Activated T-cell treated with anti-CD3 and anti-CD28 coated beads, Interleukin-2, amount 50 U/mL, for 24 hours (primary cell): ENCODE measurements around the gene HAP1.

Experiments used
- DNase-seq: peaks from one replicate; pipeline ENCODE4 v3.0.0-alpha.2; 2020
- H3K27ac Mint-ChIP-seq: 2 replicates; pipeline ENCODE4 v1.8.0; 2020; ENCODE audit warnings: mild to moderate bottlenecking, mixed read lengths
- H3K27me3 Mint-ChIP-seq: 2 replicates; pipeline ENCODE4 v1.8.0; 2020; ENCODE audit warnings: mixed read lengths
- H3K36me3 Mint-ChIP-seq: 2 replicates; pipeline ENCODE4 v1.8.0; 2020; ENCODE audit warnings: low read depth, mixed read lengths
- H3K4me1 Mint-ChIP-seq: 2 replicates; pipeline ENCODE4 v1.8.0; 2020; ENCODE audit warnings: low read depth, mixed read lengths
- H3K4me3 Mint-ChIP-seq: 2 replicates; pipeline ENCODE4 v1.8.0; 2020; ENCODE audit warnings: mild to moderate bottlenecking, moderate library complexity, mixed read lengths
- H3K9me3 Mint-ChIP-seq: 2 replicates; pipeline ENCODE4 v1.8.0; 2020; ENCODE audit warnings: mixed read lengths

The HAP1 gene

DNA sequence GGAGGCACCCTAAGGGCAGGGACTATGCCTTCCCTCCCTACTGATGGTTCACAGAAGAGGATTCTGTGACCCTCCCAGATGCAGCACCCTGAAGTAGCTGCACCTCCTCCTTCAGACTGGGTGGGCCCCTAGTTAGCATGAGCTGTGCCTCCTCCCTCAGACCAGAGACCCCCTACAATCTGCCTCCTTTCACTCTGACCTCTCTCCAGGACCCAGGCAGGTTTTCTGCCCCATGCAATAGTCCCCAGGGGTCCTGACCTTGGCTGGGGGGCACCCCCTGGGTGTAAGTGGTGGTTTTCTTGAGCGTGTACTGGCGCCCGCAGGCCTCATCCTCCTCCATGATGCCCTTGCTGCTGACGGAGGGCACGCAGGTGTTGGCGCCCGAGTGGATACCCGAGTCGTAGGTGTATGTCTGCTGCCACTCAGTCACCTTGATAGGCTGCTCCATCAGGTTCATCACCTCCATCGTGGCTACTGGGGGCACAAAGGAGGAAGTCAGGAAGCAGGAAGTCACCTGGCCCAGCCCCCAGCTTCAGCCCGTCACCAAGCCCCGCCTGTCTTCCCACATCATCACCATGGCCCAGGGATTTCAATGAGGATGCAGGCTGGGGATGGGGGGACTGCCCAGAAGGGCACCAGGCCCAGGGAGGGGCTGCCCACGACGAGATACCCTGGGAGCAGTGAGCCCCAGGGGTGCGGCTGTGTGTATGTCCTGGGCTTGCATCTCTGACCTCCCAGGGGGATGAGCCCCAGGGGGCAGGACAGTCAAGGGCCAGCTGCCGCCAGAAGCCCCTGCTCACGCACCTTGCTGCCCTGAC is 37.2 kb upstream of the HAP1 start:
- Mint-ChIP-seq H3K36me3 (no peaks in the 10 kb centered on the region), H3K27me3 (no peaks in the 10 kb centered on the region), H3K4me3 (no peak overlapping the region), H3K4me1 (no peaks in the 10 kb centered on the region), H3K9me3 (no peaks in the 10 kb centered on the region), H3K27ac (no peak overlapping the region)
- DNase-seq: no peak

DNA sequence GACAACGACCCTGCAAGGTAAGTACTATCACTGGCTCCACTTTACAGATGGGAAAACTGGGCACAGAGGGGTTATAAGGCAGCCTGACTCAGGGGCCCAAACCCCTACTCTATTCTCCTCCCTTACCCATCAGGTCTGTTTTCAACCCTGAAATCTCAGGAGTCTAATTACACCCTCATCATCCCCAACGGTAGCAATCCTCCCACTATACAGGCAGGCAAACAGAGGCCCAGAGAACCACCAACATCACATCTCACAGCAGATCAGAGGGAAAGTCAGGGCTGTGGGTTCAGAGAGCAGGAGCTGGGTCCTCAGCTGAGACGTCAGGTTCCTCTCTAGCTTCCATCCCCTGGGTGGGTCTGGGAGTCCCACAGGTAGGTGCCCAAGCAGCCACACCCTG is 35.5 kb upstream of the HAP1 start:
- Mint-ChIP-seq H3K4me3 (no peak overlapping the region), H3K36me3 (no peaks in the 10 kb centered on the region), H3K4me1 (no peaks in the 10 kb centered on the region), H3K9me3 (no peaks in the 10 kb centered on the region), H3K27ac (no peak overlapping the region), H3K27me3 (no peaks in the 10 kb centered on the region)
- DNase-seq: no peak

DNA sequence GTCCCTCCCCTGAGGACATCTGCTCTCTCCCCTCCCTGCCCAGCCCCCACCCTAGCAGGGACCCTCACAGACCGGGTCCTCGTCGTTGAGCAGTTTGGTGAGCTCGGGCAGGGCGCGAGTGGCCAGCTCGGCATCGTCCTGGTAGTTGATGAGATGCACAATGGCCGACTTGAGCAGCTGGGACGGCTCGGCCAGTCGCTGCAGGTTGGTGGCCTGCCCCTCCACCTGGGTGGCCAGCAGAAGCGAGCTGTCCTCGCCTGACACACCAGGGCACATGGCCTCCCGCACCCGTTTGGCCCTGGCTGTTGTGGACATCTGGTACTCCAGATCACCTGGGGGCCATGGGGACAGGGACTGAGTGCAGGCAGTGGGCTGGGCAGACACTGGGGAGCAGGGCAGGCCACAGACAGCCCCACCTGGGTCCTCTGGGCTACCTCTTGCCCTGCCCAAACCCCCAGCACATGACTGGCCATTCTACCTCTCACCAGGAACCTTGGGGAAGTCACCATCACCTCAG is 35.0 kb upstream of the HAP1 start:
- Mint-ChIP-seq H3K9me3 (no peaks in the 10 kb centered on the region), H3K27me3 (no peaks in the 10 kb centered on the region), H3K36me3 (no peaks in the 10 kb centered on the region), H3K27ac (no peak overlapping the region), H3K4me1 (no peaks in the 10 kb centered on the region), H3K4me3 (no peak overlapping the region)
- DNase-seq: no peak

DNA sequence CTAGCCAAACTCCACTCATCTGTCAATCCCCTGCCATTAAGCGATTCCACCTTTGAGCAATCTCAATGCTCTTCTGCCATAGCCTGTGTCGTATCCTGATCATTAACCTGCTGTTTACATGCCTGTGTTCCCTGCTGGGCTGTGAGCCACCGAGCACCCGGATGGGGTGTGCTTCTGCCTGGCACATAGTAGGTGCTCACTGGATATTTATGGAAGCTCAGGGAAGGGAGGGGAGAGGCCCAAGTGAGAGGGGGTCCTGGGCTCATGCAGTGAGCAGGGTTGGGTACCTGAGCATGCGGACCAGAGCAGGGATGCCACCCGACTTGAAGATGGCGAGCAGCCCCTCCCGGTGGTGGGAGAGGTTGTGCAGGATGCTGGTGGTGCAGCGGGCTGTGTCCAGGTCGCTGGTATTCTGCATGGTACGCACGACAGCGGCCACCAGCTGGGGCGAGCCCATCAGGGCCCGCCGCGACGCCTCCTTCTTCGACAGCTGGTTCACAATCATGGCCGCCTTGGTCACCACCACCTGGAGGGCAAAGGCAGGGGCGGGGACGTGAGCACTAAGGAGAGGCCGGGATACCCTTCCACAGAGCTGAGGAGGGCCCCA is 34.3 kb upstream of the HAP1 start:
- Mint-ChIP-seq H3K9me3 (no peaks in the 10 kb centered on the region), H3K36me3 (no peaks in the 10 kb centered on the region), H3K27ac (no peak overlapping the region)

DNA sequence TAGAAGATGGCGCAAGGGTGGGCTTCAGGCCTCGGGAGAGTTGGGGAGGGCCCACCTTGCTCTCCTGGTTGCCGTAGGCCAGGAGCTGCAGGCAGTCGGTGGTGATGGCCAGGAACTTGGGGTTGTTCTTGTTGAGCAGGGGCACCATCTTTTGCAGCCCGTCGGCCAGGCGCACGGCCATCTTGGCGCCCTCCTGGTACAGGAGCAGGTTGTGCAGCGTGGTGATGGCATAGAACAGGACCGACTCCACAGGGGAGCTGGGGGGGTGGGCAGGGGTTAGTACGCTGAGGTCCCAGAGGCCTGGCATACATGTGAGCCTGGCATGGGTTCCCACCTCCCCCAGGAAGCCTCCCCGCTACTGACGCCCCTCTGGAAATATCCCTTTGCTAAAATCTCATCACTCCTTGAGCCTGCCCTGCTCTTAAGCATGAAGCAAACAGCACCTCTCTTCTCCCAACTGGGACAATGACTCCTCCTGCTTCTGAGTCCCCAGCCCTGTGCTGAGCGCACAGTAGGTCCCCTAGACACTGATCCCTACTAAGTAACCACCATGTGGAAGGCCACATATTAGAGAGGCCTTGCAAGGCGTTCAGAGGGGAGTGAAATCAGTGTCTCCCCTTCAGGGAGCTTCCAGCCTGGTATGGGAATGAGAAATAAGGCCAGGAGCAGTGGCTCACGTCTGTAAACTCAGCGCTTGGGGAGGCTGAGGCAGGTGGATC is 33.0 kb upstream of the HAP1 start:
- Mint-ChIP-seq H3K27me3 (no peaks in the 10 kb centered on the region), H3K4me3 (no peak overlapping the region), H3K27ac (no peak overlapping the region), H3K9me3 (no peaks in the 10 kb centered on the region), H3K36me3 (no peaks in the 10 kb centered on the region), H3K4me1 (no peaks in the 10 kb centered on the region)
- DNase-seq: no peak

More for the DNA sequence above, 34.3 kb upstream of the HAP1 start:
- Mint-ChIP-seq H3K4me1 (no peaks in the 10 kb centered on the region), H3K4me3 (no peak overlapping the region), H3K27me3 (no peaks in the 10 kb centered on the region)
- DNase-seq: no peak

DNA sequence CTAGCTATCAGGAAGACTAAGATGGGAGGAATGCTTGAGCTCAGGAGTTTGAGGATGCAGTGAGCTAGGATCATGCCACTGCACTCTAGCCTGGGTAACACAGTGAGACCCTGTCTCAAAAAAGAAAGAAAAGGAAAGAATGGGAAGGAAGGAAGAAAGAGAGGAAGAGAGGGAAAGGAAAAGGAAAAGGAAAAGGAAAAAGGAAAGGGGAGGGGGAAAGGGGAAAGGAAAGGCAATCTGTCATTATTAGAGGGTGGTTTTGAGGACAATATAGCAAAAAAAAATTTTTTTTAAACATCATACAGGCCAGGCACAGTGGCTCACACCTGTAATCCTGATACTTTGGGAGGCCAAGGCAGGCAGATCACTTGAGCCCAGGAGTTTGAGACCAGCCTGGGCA is 31.7 kb upstream of the HAP1 start:
- H3K4me1 Mint-ChIP-seq: no peaks in the 10 kb centered on the region
- H3K36me3 Mint-ChIP-seq: no peaks in the 10 kb centered on the region
- no peaks in the 10 kb centered on the region for H3K9me3 Mint-ChIP-seq
- no peak overlapping the region for H3K4me3 Mint-ChIP-seq
- DNase-seq: no peak
- H3K27me3 Mint-ChIP-seq: no peaks in the 10 kb centered on the region
- H3K27ac Mint-ChIP-seq: no peak overlapping the region

DNA sequence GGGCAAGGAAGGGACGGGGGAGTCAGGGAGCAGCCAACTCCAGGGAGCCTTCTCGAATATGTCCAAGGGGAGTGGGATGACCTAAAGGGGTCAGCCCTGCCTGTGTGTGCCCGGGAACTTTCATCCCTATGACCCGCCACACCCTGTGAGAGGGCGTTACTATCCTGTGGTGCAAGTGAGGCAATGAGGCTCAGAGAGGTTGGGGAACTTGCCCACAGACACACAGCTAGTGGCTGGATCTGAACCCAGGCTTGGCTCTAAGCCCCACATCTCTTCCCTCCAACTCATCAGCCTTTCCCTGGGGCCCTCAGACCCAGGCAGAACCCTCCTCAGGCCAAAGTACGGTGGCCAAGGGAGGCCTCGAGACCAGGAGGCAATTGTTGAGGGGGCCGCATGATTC is 28.9 kb upstream of the HAP1 start:
- DNase-seq: no peak
- H3K9me3 Mint-ChIP-seq: no peaks in the 10 kb centered on the region
- no peaks in the 10 kb centered on the region for H3K4me1 Mint-ChIP-seq
- no peak overlapping the region for H3K27ac Mint-ChIP-seq
- H3K36me3 Mint-ChIP-seq: no peaks in the 10 kb centered on the region
- H3K4me3 Mint-ChIP-seq: no peak overlapping the region
- H3K27me3 Mint-ChIP-seq: no peaks in the 10 kb centered on the region

DNA sequence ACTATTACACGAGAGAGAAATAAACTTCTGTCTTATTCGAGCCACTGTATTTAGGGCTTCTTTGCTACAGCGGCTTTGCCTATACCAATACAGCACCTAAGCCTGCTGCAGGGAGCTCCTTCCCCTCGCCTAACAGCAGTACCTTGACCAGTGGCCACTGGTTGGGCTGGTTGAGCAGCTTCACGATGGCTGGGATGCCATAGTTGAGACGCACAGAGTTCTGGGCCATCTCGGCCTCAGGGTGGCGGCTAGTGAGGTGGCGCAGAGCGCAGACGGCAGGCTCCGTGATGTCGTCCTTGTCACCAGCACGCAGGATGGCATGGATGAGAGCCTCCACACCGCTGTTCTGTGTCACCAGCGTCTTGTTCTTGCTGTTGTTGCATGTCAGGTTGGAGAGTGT is 28.4 kb upstream of the HAP1 start:
- no peaks in the 10 kb centered on the region for H3K36me3 Mint-ChIP-seq
- H3K27me3 Mint-ChIP-seq: no peaks in the 10 kb centered on the region
- no peak overlapping the region for H3K4me3 Mint-ChIP-seq
- H3K9me3 Mint-ChIP-seq: no peaks in the 10 kb centered on the region
- H3K4me1 Mint-ChIP-seq: no peaks in the 10 kb centered on the region
- H3K27ac Mint-ChIP-seq: no peak overlapping the region
- DNase-seq: no peak

DNA sequence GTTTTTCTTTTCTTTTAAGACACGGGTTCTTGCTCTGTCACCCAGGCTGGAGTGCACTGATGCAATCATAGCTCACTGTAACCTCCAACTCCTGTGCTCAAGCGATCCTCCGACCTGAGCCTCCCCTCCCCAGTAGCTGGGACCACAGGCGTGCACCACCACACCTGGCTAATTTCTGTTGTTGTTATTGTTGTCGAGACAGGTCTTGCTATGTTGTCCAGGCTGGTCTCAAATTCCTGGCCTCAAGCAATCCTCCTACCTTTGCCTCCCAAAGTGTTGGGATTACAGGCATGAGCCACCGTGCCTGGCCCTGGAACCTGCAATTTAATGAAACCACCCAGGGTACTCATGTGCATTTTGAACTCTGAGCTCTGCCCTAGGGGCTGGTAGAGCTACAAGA is 27.9 kb upstream of the HAP1 start:
- no peak overlapping the region for H3K4me3 Mint-ChIP-seq
- no peak overlapping the region for H3K27ac Mint-ChIP-seq
- H3K27me3 Mint-ChIP-seq: no peaks in the 10 kb centered on the region
- no peak for DNase-seq
- no peaks in the 10 kb centered on the region for H3K9me3 Mint-ChIP-seq
- H3K36me3 Mint-ChIP-seq: no peaks in the 10 kb centered on the region
- no peaks in the 10 kb centered on the region for H3K4me1 Mint-ChIP-seq

DNA sequence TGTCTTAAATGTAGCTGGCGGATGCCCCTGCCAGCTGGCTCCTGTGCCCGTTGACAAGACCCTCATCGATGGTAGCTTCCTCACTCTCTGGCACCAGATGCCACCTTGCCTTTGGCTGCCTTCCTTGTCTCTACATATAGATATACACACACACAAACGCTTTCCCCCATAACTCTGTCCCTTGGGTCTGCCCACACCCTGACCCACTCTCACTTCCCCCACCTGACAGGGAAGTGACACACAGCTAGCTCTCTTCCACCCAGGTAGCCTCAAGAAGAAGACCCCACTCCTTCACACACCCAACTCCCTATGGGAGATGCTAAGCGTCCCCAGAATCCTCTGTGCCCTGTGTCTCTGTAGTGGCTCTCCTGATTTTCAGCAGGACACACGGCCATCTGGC is 26.4 kb upstream of the HAP1 start:
- Mint-ChIP-seq H3K27me3 (no peaks in the 10 kb centered on the region), H3K4me3 (no peak overlapping the region), H3K4me1 (no peaks in the 10 kb centered on the region), H3K27ac (no peak overlapping the region), H3K36me3 (no peaks in the 10 kb centered on the region), H3K9me3 (no peaks in the 10 kb centered on the region)
- no peak for DNase-seq

DNA sequence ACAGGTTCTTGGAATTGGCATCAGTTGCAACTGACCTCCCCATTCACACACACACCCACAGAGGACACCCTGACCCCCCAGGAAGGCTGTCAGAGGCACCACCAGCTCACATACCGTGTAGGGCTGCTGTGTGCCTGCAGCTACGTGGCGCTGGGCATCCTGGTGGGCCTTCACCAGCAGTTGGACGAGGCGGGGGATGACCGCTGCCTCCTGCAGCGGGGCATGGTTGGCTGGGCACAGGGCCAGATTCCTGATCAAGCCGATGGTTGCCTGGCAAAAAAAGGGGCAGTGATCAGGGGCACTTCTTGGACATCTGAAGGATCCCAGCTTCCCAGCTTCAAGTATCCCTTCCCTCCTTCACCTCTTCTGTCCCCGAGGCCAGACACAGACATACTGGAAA is 24.2 kb upstream of the HAP1 start:
- Mint-ChIP-seq H3K4me3 (no peak overlapping the region), H3K27me3 (no peaks in the 10 kb centered on the region), H3K27ac (no peak overlapping the region), H3K4me1 (no peaks in the 10 kb centered on the region), H3K9me3 (no peaks in the 10 kb centered on the region), H3K36me3 (no peaks in the 10 kb centered on the region)
- no peak for DNase-seq

DNA sequence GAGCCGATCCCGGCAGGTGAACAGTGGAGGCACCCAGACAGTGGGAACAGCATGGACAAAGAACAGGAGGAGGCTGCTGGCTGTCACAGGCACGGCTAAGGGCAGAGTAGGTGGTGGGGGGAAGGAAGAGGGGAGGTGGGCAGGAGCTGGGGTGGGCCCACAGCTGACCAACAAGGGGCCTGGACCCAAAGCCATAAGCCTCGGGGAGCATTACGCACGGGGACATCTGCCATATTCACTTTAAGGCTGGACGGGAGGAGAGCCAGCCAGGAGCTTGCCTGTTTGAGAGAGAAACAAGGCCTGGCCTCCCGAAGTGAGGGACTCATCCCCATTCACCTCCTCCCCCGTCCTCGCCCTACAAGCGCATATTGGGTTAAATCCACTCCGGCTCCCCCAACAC is 19.6 kb upstream of the HAP1 start:
- no peak overlapping the region for H3K4me3 Mint-ChIP-seq
- H3K36me3 Mint-ChIP-seq: no peaks in the 10 kb centered on the region
- H3K4me1 Mint-ChIP-seq: no peaks in the 10 kb centered on the region
- no peaks in the 10 kb centered on the region for H3K27me3 Mint-ChIP-seq
- H3K9me3 Mint-ChIP-seq: no peaks in the 10 kb centered on the region
- DNase-seq: no peak
- no peak overlapping the region for H3K27ac Mint-ChIP-seq

DNA sequence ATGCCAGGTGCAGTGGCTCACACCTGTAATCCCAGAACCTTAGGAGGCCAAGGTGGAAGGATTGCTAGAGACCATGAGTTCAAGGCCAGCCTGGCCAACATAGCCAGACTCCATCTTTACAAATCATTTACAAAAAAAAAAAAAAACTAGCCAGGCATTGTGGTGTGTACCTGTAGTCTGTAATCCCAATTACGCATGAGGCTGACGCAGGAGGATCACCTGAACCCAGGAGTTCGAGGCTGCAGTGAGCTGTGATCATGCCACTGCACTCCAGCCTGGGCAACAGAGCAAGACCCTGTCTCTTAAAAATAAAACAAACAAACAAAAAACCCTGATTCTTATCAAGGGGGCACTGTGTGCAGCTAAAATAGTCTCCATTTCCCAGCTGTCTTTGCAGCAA is 16.8 kb upstream of the HAP1 start:
- no peaks in the 10 kb centered on the region for H3K4me1 Mint-ChIP-seq
- no peak overlapping the region for H3K27ac Mint-ChIP-seq
- no peaks in the 10 kb centered on the region for H3K36me3 Mint-ChIP-seq
- H3K9me3 Mint-ChIP-seq: no peaks in the 10 kb centered on the region
- no peak for DNase-seq
- no peak overlapping the region for H3K4me3 Mint-ChIP-seq
- H3K27me3 Mint-ChIP-seq: peaks cover 3% of the 10 kb centered on the region

DNA sequence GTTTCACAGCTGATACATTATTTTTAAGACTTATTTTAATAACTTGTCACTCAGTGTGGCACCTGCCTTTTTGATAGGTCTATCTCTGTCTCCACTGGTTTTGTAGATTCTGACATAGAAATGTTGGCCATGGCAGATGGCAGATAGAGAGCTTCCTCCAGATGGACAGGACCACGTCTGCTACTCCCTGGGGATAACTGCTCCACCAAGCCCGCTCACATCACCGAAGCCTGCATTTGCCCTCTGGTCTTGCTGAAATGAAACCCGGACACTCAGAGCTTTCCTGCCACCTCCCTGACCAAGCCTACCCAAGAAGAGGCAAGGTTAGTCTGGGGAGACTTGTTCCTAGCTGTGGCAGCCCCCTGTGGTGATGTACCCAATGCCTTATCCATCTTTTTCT is 16.4 kb upstream of the HAP1 start:
- no peak overlapping the region for H3K27ac Mint-ChIP-seq
- DNase-seq: no peak
- H3K4me3 Mint-ChIP-seq: no peak overlapping the region
- H3K4me1 Mint-ChIP-seq: no peaks in the 10 kb centered on the region
- H3K9me3 Mint-ChIP-seq: no peaks in the 10 kb centered on the region
- H3K27me3 Mint-ChIP-seq: peaks cover 3% of the 10 kb centered on the region
- H3K36me3 Mint-ChIP-seq: no peaks in the 10 kb centered on the region

DNA sequence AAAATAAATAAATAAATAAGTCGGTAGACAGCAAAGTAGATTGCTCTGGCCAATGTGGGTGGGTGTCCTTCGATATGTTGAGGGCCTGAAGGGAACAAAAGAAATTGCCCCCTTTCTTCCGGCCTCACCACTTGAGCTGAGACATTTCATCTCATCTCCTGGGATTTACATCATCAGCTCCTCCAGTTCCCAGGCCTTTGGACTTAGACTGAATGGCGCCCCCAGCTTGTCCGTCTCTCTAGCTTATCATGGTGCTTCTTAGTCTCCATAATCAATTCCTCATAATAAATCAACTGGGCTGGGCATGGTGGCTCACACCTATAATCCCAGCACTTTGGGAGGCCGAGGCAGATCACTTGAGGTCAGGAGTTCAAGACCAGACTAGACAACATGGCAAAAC is 13.8 kb upstream of the HAP1 start:
- no peak overlapping the region for H3K27ac Mint-ChIP-seq
- no peaks in the 10 kb centered on the region for H3K36me3 Mint-ChIP-seq

More for the DNA sequence above, 13.8 kb upstream of the HAP1 start:
- no peak for DNase-seq
- Mint-ChIP-seq H3K9me3 (no peaks in the 10 kb centered on the region), H3K27me3 (peaks cover 3% of the 10 kb centered on the region), H3K4me3 (no peak overlapping the region), H3K4me1 (no peaks in the 10 kb centered on the region)
